HFF-Myc (cell line): ENCODE data around the gene MDM1.

ENCODE experiments used
- DNase-seq: peaks from one replicate; pipeline ENCODE4 v3.0.0-alpha.2; 2011; ENCODE audit warnings: low read depth; ENCODE audit errors: extremely low read depth
- H3K4me3 ChIP-seq: replicated peaks from 2 replicates; pipeline ENCODE4 v1.5.1; 2011; ENCODE audit warnings: low read depth, mild to moderate bottlenecking, control low read depth, low read length
- CTCF ChIP-seq: IDR thresholded peaks from 2 replicates; pipeline ENCODE4 v1.5.1; 2012; ENCODE audit warnings: mild to moderate bottlenecking, low read depth, low read length, control low read depth; ENCODE audit errors: missing control alignments

The MDM1 gene

GRCh38 chr12:68293347-68293746 lies 38.8 kb downstream of the MDM1 start:
- no peak overlapping the region for H3K4me3 ChIP-seq
- DNase-seq: no peak
- no peak for TF ChIP-seq CTCF

- DNase-seq: no peak
- TF ChIP-seq CTCF: no peak
- no peak overlapping the region for H3K4me3 ChIP-seq
Observed at GRCh38 chr12:68292151-68292943, 39.8 kb downstream of the MDM1 start.

GRCh38 chr12:68291396-68292036 lies 40.6 kb downstream of the MDM1 start:
- no peak for TF ChIP-seq CTCF
- H3K4me3 ChIP-seq: no peak overlapping the region
- no peak for DNase-seq

- no peak for DNase-seq
- no peak overlapping the region for H3K4me3 ChIP-seq
- TF ChIP-seq CTCF: no peak
Observed at GRCh38 chr12:68290126-68290525, 42.0 kb downstream of the MDM1 start.

GRCh38 chr12:68287106-68287505 lies 45.1 kb downstream of the MDM1 start:
- DNase-seq: no peak
- H3K4me3 ChIP-seq: no peak overlapping the region
- no peak for TF ChIP-seq CTCF

GRCh38 chr12:68286396-68286795 lies 45.8 kb downstream of the MDM1 start:
- no peak overlapping the region for H3K4me3 ChIP-seq
- no peak for DNase-seq
- no peak for TF ChIP-seq CTCF
